Measurements from ENCODE around the gene DYRK3. TPM values are rescaled to one million over a fixed set of nuclear protein-coding genes. Genes with fewer than 3 reads are reported as not detected.
A peak's percentile ranks its signal among the peaks of the same experiment; 100 is the strongest.
"Not testable (repeated sequence)": the region's sequence is repeated elsewhere in the genome, so short reads cannot be mapped to it uniquely, and the experiment has no call there.

DYRK3 gene
- total RNA-seq, 2 experiments from 2014 or later, result 8.3 to 8.7 TPM

DNA sequence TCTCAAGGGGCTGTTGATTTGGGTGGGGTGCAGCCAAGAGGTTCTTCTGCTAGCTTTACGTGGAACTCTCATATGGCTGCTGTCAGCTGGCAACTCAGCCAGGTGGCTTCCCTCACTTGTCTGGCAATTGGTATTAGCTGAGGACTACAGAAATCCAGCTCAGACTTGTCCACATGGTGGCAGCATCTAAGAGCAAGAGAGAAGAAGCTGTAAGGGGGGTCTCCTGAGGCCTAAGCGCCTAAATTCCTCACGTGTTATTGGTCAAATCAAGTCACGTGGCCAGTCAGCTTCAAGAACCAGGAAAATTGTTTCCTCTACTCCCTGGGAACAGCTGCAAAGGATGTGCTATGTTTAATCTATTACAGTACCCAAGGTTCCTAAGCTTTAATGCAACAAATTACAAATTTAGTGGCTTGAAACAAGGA is 4.2 kb upstream of the DYRK3 start:
- intact Hi-C loops (cut with DNase I, micrococcal nuclease), result loop anchor here in 1 of 2 experiments (10.0 kb wide), 1 partner anchor 354 kb away; no protein-coding TSS in a partner anchor
- ATAC-seq (no peak), DNase-seq (peak; percentile 53)
- Mint-ChIP-seq H3K27ac (no peak overlapping the region), H3K9me3 (ENCODE audit: low read depth) (no peaks in the 10 kb centered on the region), H3K4me1 (peaks cover 15% of the 10 kb centered on the region), H3K4me3 (no peak overlapping the region), H3K36me3 (ENCODE audit: low read depth) (no peaks in the 10 kb centered on the region), H3K27me3 (peaks cover 7% of the 10 kb centered on the region)
- ChIA-PET POLR2A (interaction anchor here (0.7 to 1.2 kb wide), 2 partner anchors 33 to 34 kb away, joined by 4 to 8 read pairs; no protein-coding TSS in a partner anchor), CTCF (interaction anchor here (0.6 to 17.9 kb wide), 24 partner anchors 10 to 730 kb away, joined by 3 to 564 read pairs (median 4); partner anchors contain the start of gene EIF2D)

DNA sequence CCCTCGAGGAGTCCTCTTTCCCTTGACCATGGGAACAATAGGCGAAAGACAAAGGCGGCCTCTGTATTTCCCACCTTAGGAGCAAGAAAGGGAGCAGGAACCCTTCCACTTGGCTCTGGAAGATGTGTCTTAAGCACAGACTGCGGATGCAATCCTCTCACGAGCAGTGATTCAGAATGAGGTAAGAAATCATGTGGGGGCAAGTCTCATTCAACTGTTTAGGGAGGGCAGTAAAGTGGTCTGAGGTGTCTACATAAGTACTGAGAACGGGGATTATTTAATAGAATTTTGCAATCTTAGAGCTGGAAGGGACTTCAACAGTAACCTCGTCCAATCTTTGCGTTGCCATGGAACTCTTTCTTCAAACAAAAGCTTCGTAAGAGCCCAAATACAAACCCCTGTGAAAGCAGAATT is 1.6 kb upstream of the DYRK3 start:
- POLR2A ChIA-PET, result no interaction called here
- no peak overlapping the region for H3K27ac Mint-ChIP-seq
- intact Hi-C loops (cut with DNase I, micrococcal nuclease), result loop anchor here (1.0 to 10.0 kb wide), 7 partner anchors 21 to 351 kb away; partner anchors contain the start of genes EIF2D (in 1 of the 2) and MAPKAPK2 (in 1 of the 2)

DNA sequence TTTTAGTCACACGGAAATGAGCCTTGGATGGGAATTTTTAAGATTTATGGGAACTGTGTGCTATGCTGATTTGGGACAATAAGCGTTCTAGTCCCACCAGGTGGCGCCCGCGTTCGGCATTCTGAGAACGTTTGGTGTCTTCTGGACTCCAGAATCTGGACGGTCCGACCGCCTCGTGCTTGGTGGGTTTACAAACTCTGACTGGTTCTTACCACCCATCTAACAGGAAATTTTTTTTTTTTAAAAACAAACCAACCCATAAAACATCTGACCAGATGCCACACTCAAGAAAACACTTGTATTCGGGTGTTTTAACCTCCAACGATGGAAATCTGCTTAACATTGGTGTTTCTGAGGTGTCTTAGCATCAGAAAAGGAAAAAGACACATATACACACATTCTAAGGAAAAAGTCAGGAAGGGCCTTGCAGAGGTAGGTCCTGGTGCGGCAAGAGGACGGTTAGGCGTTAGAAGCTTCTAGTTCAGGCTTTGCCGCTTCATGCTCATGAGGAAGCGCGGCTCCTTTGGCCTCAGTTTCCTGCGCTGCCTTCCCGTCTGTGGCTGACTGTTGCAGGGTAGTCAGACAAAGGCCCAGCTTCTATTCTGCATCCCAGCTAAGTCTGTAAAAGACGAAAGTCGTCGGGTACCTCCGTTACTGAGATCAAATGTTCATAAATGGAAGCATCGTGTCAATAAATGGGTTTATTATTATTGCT is 814 bp upstream of the DYRK3 start:
- peaks cover 27% of the 10 kb centered on the region for H3K4me1 Mint-ChIP-seq
- H3K36me3 Mint-ChIP-seq (ENCODE audit: low read depth), result peaks cover 6% of the 10 kb centered on the region
- intact Hi-C loops (cut with DNase I, micrococcal nuclease), result loop anchor here (1.0 to 10.0 kb wide), 12 partner anchors 22 to 350 kb away; partner anchors contain the start of genes EIF2D (in 2 of the 2), MAPKAPK2 (in 2 of the 2) and RASSF5 (in 1 of the 2)
- ATAC-seq (no peak), DNase-seq (peak; percentile 89)
- peaks cover 7% of the 10 kb centered on the region for H3K27me3 Mint-ChIP-seq
- H3K9me3 Mint-ChIP-seq (ENCODE audit: low read depth), result no peaks in the 10 kb centered on the region
- H3K27ac Mint-ChIP-seq, result peak overlapping the region; percentile 87
- ChIA-PET POLR2A (interaction anchor here (0.8 to 1.4 kb wide), 6 partner anchors 15 to 182 kb away, joined by 3 to 7 read pairs (median 3); partner anchors contain the start of genes IKBKE and MAPKAPK2), CTCF (interaction anchor here (0.6 to 17.9 kb wide), 44 partner anchors 7 to 1149 kb away, joined by 3 to 564 read pairs (median 4); partner anchors contain the start of genes EIF2D and IKBKE)
- H3K4me3 Mint-ChIP-seq, result peak overlapping the region; percentile 76

More for the DNA sequence above, 1.6 kb upstream of the DYRK3 start:
- no peaks in the 10 kb centered on the region for H3K9me3 Mint-ChIP-seq (ENCODE audit: low read depth)
- DNase-seq (no peak), ATAC-seq (no peak)
- H3K27me3 Mint-ChIP-seq, result peaks cover 7% of the 10 kb centered on the region
- no peak overlapping the region for H3K4me3 Mint-ChIP-seq
- H3K4me1 Mint-ChIP-seq, result peaks cover 27% of the 10 kb centered on the region
- H3K36me3 Mint-ChIP-seq (ENCODE audit: low read depth), result peaks cover 3% of the 10 kb centered on the region
- CTCF ChIA-PET, result interaction anchor here (0.5 to 17.9 kb wide), 17 partner anchors 9 to 519 kb away, joined by 3 to 564 read pairs (median 4); partner anchors contain the start of gene EIF2D

DNA sequence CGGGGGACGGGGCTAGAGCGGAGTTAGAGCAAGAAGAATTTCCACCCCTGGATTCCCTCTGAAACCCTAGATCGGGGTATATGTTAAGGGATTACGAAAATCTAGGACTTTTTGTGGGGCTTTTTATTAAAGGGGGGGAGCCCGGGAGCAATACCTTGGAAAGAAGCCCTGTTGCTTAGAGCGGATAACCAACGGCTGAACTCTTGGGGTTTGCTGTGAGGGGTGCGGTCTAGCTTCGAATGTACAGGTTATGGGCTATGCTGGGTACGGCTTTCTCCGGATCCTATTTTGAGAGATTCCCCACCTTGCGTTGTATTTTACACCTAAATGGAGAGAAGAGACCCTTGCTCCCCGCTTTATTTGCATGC is 626 bp downstream of the DYRK3 start:
- H3K27ac Mint-ChIP-seq, result no peak overlapping the region
- ATAC-seq (peak; percentile 9), DNase-seq (no peak)
- intact Hi-C loops (cut with DNase I, micrococcal nuclease), result loop anchor here (1.0 to 10.0 kb wide), 10 partner anchors 24 to 349 kb away; partner anchors contain the start of genes MAPKAPK2 (in 2 of the 2), EIF2D (in 1 of the 2) and RASSF5 (in 1 of the 2)
- H3K27me3 Mint-ChIP-seq, result peaks cover 7% of the 10 kb centered on the region
- peaks cover 13% of the 10 kb centered on the region for H3K36me3 Mint-ChIP-seq (ENCODE audit: low read depth)
- POLR2A ChIA-PET, result interaction anchor here (0.9 to 1.4 kb wide), 5 partner anchors 14 to 887 kb away, joined by 3 to 4 read pairs (median 3); partner anchors contain the start of gene MAPKAPK2
- H3K9me3 Mint-ChIP-seq (ENCODE audit: low read depth), result no peaks in the 10 kb centered on the region
- CTCF ChIA-PET, result interaction anchor here (0.6 to 17.9 kb wide), 18 partner anchors 15 to 1174 kb away, joined by 3 to 564 read pairs (median 4); partner anchors contain the start of gene EIF2D
- H3K4me1 Mint-ChIP-seq, result peaks cover 27% of the 10 kb centered on the region
- H3K4me3 Mint-ChIP-seq, result peak overlapping the region; percentile 76

DNA sequence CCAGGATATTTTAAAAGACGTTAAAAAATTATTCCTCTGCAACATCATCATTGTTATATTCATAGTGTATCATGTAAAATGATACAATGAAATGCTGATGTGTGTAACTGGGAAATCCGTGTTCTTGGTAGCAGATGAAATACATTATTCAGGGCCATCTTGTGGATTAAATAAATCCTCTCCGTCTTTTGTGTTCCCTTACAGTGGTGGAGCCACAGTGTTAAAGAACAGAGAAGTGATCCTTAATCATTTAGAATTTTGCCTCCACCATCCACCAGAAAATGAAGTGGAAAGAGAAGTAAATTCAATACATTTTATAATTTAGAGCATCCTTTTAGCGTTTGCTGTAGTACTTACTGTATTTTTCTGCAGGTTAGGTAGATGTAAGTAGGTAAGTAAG is 1.3 kb downstream of the DYRK3 start:
- no peak overlapping the region for H3K27ac Mint-ChIP-seq
- ChIA-PET CTCF (interaction anchor here (0.7 to 17.9 kb wide), 7 partner anchors 15 to 276 kb away, joined by 3 to 564 read pairs (median 5); no protein-coding TSS in a partner anchor), POLR2A (no interaction called here)
- ATAC-seq, result no peak
- peaks cover 7% of the 10 kb centered on the region for H3K27me3 Mint-ChIP-seq
- no peaks in the 10 kb centered on the region for H3K9me3 Mint-ChIP-seq (ENCODE audit: low read depth)
- peaks cover 27% of the 10 kb centered on the region for H3K4me1 Mint-ChIP-seq
- H3K36me3 Mint-ChIP-seq (ENCODE audit: low read depth), result peaks cover 14% of the 10 kb centered on the region
- no peak for DNase-seq
- intact Hi-C loops (cut with DNase I, micrococcal nuclease), result loop anchor here in 1 of 2 experiments (5.0 to 10.0 kb wide), 2 partner anchors 171 to 348 kb away; no protein-coding TSS in a partner anchor
- H3K4me3 Mint-ChIP-seq, result peak overlapping the region; percentile 25

DNA sequence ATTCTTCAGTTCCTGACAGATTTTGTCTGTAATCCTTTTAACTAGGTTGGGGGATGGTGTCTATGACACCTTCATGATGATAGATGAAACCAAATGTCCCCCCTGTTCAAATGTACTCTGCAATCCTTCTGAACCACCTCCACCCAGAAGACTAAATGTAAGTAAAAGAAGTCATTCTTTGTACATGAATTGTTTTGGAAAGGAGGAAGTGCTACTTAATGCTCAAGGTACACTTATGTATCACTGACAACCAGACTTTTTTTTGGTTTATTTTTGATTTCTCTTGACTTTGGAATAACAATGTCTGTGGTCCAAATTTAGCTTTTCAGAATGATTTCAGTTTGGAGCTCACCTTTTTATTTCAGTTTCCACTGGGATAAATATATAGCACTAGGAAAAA is 2.3 kb downstream of the DYRK3 start:
- Mint-ChIP-seq H3K4me1 (peaks cover 27% of the 10 kb centered on the region), H3K4me3 (peak overlapping the region; percentile 47), H3K27me3 (peaks cover 5% of the 10 kb centered on the region), H3K27ac (no peak overlapping the region), H3K36me3 (ENCODE audit: low read depth) (peaks cover 14% of the 10 kb centered on the region), H3K9me3 (ENCODE audit: low read depth) (no peaks in the 10 kb centered on the region)
- DNase-seq, result no peak
- POLR2A ChIA-PET, result no interaction called here
- CTCF ChIA-PET, result interaction anchor here (0.5 to 17.9 kb wide), 9 partner anchors 16 to 1518 kb away, joined by 3 to 564 read pairs (median 3); no protein-coding TSS in a partner anchor
- intact Hi-C loops (cut with DNase I, micrococcal nuclease), result loop anchor here in 1 of 2 experiments (5.0 to 10.0 kb wide), 2 partner anchors 170 to 347 kb away; no protein-coding TSS in a partner anchor
- no peak for ATAC-seq

DNA sequence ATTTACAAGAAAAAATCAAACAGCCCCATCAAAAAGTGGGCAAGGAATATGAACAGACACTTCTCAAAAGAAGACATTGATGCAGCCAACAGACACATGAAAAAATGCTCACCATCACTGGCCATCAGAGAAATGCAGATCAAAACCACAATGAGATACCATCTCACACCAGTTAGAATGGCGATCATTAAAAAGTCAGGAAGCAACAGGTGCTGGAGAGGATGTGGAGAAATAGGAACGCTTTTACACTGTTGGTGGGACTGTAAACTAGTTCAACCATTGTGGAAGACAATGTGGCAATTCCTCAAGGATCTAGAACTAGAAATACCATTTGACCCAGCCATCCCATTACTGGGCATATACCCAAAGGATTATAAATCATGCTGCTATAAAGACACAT is 6.7 kb downstream of the DYRK3 start:
- H3K36me3 Mint-ChIP-seq (ENCODE audit: low read depth), result peaks cover 18% of the 10 kb centered on the region
- H3K4me3 Mint-ChIP-seq; H3K27me3 Mint-ChIP-seq; POLR2A ChIA-PET; DNase-seq; CTCF ChIA-PET; H3K27ac Mint-ChIP-seq; H3K4me1 Mint-ChIP-seq; intact Hi-C loops (cut with DNase I, micrococcal nuclease); ATAC-seq; H3K9me3 Mint-ChIP-seq (ENCODE audit: low read depth): not testable (repeated sequence)

DNA sequence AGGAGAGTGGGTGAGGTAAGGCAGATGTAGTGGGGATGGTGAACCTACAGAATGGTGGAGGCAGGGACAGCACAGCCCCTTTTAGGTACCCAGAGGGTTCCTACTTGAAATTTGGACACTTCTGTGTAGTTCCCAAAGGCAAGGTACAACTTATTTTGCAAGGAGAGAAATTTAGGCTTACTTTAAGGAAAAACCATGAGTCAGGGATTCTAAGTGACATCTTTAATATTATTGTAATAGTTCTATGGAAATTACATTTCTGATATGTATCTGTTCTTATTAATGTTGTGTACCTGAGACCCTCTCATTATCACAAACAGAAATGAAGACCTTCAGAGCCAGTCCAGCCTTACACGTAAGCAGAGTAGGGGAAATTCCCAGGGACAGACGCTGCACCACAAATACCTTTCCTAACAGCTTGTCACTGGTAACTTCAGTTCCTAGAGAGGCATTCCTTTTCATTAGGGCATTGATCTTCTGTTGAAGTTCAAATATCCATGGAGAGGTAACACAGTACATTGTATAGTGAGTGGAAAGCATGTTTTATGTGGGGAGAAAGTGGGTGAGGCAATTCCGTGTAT is 7.9 kb downstream of the DYRK3 start:
- ChIA-PET CTCF (no interaction called here), POLR2A (no interaction called here)
- peaks cover 24% of the 10 kb centered on the region for H3K36me3 Mint-ChIP-seq (ENCODE audit: low read depth)
- H3K9me3 Mint-ChIP-seq (ENCODE audit: low read depth), result no peaks in the 10 kb centered on the region
- no peak overlapping the region for H3K4me3 Mint-ChIP-seq
- no peak overlapping the region for H3K27ac Mint-ChIP-seq
- ATAC-seq (no peak), DNase-seq (no peak)
- H3K4me1 Mint-ChIP-seq, result no peaks in the 10 kb centered on the region
- intact Hi-C loops (cut with DNase I, micrococcal nuclease), result no loop called here
- H3K27me3 Mint-ChIP-seq, result no peaks in the 10 kb centered on the region

DNA sequence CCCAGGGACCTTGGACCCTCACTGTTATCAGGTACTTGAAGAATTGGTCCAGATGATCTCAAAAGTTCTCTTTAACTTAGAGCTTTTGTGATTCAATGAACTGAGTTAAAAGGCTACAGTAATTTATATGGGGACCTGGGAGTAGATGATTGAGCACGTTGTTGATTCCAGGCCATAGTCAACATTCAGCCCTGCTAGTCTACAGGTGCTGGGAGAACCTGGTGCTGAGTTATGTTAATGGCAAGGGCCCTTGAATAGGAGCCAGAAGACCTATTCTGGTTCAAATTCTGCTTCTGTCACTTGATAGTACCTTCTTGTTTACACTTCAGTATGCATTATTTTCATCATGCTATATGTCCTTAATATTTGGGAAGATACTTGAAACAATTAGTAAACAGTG is 11.2 kb downstream of the DYRK3 start:
- Mint-ChIP-seq H3K4me3 (no peak overlapping the region), H3K27ac (no peak overlapping the region), H3K9me3 (ENCODE audit: low read depth) (no peaks in the 10 kb centered on the region), H3K4me1 (no peaks in the 10 kb centered on the region), H3K27me3 (no peaks in the 10 kb centered on the region), H3K36me3 (ENCODE audit: low read depth) (peaks cover 17% of the 10 kb centered on the region)
- no peak for ATAC-seq
- ChIA-PET POLR2A (no interaction called here), CTCF (interaction anchor here (2.3 to 27.4 kb wide), 3 partner anchors 9 to 16 kb away, joined by 14 to 564 read pairs (median 176); partner anchors contain the start of gene DYRK3)
- no peak for DNase-seq
- intact Hi-C loops (cut with DNase I, micrococcal nuclease), result no loop called here

DNA sequence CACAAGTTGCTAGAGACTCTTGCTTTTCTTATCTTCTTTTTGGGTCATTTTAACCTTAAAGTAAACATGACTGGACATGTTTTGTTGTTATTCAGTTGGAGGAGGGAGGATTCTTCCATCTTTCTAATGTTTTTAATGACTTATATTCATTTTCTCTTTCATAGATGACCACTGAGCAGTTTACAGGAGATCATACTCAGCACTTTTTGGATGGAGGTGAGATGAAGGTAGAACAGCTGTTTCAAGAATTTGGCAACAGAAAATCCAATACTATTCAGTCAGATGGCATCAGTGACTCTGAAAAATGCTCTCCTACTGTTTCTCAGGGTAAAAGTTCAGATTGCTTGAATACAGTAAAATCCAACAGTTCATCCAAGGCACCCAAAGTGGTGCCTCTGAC is 11.9 kb downstream of the DYRK3 start:
- H3K36me3 Mint-ChIP-seq (ENCODE audit: low read depth), result peaks cover 17% of the 10 kb centered on the region
- H3K9me3 Mint-ChIP-seq (ENCODE audit: low read depth), result no peaks in the 10 kb centered on the region
- DNase-seq (no peak), ATAC-seq (no peak)
- peaks cover 2% of the 10 kb centered on the region for H3K4me1 Mint-ChIP-seq
- POLR2A ChIA-PET, result no interaction called here
- no peaks in the 10 kb centered on the region for H3K27me3 Mint-ChIP-seq
- CTCF ChIA-PET, result interaction anchor here (13.1 to 27.4 kb wide), 2 partner anchors 15 kb away, joined by 176 to 564 read pairs; partner anchors contain the start of gene DYRK3
- H3K27ac Mint-ChIP-seq, result no peak overlapping the region
- no peak overlapping the region for H3K4me3 Mint-ChIP-seq
- intact Hi-C loops (cut with DNase I, micrococcal nuclease), result no loop called here

All from activated CD4-positive, alpha-beta T cell treated with anti-CD3 and anti-CD28 coated beads for 36 hours (primary cell).